Stimulated activated CD8-positive, alpha-beta memory T cell treated with anti-CD3 and anti-CD28 coated beads, Interleukin-12 subunit alpha, Interleukin-12 subunit beta, amount 100 ng/mL, for 4 hours (primary cell): ENCODE measurements around the gene VCAM1.

Experiments
- DNase-seq: peaks from one replicate; pipeline ENCODE4 v3.0.0-alpha.2; 2020; ENCODE audit warnings: low read depth

Gene VCAM1

GRCh38 chr1:100719490-100719889 lies at the start of gene VCAM1:
Gene VCAM1 (plus strand): TSS chr1:100719742. CDS start chr1:100719861, 119 bp downstream.
- DNase-seq: no peak

- no peak for DNase-seq
Measured at GRCh38 chr1:100670083-100670482, 49.5 kb upstream of the VCAM1 start.

GRCh38 chr1:100671601-100672000 lies 47.9 kb upstream of the VCAM1 start:
- no peak for DNase-seq

- DNase-seq: no peak
Measured at GRCh38 chr1:100683448-100684349, 35.8 kb upstream of the VCAM1 start.

- no peak for DNase-seq
Measured at GRCh38 chr1:100699744-100700143, 19.8 kb upstream of the VCAM1 start.

- DNase-seq: no peak
Measured at GRCh38 chr1:100700586-100700985, 19.0 kb upstream of the VCAM1 start.

GRCh38 chr1:100703052-100703451 lies 16.5 kb upstream of the VCAM1 start:
- DNase-seq: no peak

GRCh38 chr1:100703716-100704115 lies 15.8 kb upstream of the VCAM1 start:
- DNase-seq: no peak

GRCh38 chr1:100704473-100704872 lies 15.1 kb upstream of the VCAM1 start:
- no peak for DNase-seq

- no peak for DNase-seq
Measured at GRCh38 chr1:100706296-100706695, 13.2 kb upstream of the VCAM1 start.

GRCh38 chr1:100706856-100707255 lies 12.7 kb upstream of the VCAM1 start:
- DNase-seq: no peak

GRCh38 chr1:100708476-100709062 lies 11.0 kb upstream of the VCAM1 start:
- no peak for DNase-seq

- DNase-seq: no peak
Measured at GRCh38 chr1:100710906-100711682, 8.4 kb upstream of the VCAM1 start.

GRCh38 chr1:100713027-100713426 lies 6.5 kb upstream of the VCAM1 start:
- DNase-seq: peak; percentile 69

- DNase-seq: no peak
Measured at GRCh38 chr1:100713626-100714025, 5.9 kb upstream of the VCAM1 start.

- no peak for DNase-seq
Measured at GRCh38 chr1:100714599-100714998, 4.9 kb upstream of the VCAM1 start.

- no peak for DNase-seq
Measured at GRCh38 chr1:100717218-100717617, 2.3 kb upstream of the VCAM1 start.

- DNase-seq: no peak
Measured at GRCh38 chr1:100718581-100718980, 961 bp upstream of the VCAM1 start.

GRCh38 chr1:100720101-100720500 lies 559 bp downstream of the VCAM1 start:
- no peak for DNase-seq

- DNase-seq: no peak
Measured at GRCh38 chr1:100720751-100721150, 1.2 kb downstream of the VCAM1 start.

- no peak for DNase-seq
Measured at GRCh38 chr1:100721526-100722207, 2.1 kb downstream of the VCAM1 start.

- no peak for DNase-seq
Measured at GRCh38 chr1:100722221-100722620, 2.7 kb downstream of the VCAM1 start.
